ENCODE data around the gene SEC61A1. TPM values are rescaled to one million over a fixed set of nuclear protein-coding genes. Genes with fewer than 3 reads are reported as not detected.

The SEC61A1 gene
- polyA plus RNA-seq, 3 donors: 62.8 to 136 (median 114) TPM

DNA sequence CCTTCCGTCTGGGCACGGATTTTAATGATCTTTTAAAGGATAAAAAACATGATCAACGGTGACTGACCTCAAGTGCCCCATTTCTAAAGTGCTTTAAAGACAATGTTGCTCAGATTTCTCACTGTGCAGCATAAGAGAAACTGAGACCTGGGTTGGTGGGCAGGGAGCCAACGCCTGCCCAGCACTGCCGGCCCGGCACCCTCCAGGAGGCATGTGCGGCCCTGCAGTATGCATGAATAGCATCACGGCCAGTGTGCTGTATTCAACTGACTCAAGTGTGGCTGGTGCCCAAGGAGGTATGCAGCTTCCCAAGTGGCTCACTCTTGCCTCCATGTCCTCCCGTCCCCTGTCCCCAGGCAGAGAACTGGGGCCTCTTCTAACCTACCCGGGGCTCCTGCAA is 30.3 kb downstream of the SEC61A1 start:
- no peaks in the 10 kb centered on the region for H4K20me1 ChIP-seq (ENCODE audit: insufficient read depth, low read length)
- WGBS (ENCODE audit: insufficient coverage): 99% methylated on average over 9 of the region's 10 CpGs
- no peak overlapping the region for H3K4me3 Mint-ChIP-seq
- no peak for TF ChIP-seq CTCF (IDR thresholded peaks at IDR 0.05)
- H3K27ac Mint-ChIP-seq: no peak overlapping the region
- no peak overlapping the region for H2AFZ ChIP-seq (ENCODE audit: insufficient read depth, low read depth, low read length, poor library complexity, severe bottlenecking)
- no peaks in the 10 kb centered on the region for H3K27me3 ChIP-seq (ENCODE audit: control insufficient read depth in 2 of 2, insufficient read depth in 2 of 2, low read length in 2 of 2)
- no peak overlapping the region for H3K27ac ChIP-seq (ENCODE audit: low read depth in 1 of 2, low read length in 2 of 2)
- intact Hi-C loops (cut with micrococcal nuclease): no loop called here
- no peak overlapping the region for H3K9ac ChIP-seq (ENCODE audit: insufficient read depth, low read length, poor library complexity, severe bottlenecking)
- H3K4me1 ChIP-seq (ENCODE audit: control insufficient read depth in 1 of 2, insufficient read depth in 2 of 2, low read length in 2 of 2): peaks cover 4 to 5% of the 10 kb centered on the region in 2 donors
- DNase-seq: no peak
- no peaks in the 10 kb centered on the region for H3K9me3 Mint-ChIP-seq
- no peak overlapping the region for H3K4me2 ChIP-seq (replicated peaks; ENCODE audit: extremely low read depth, low read length, poor library complexity, severe bottlenecking)
- no peaks in the 10 kb centered on the region for H3K27me3 Mint-ChIP-seq (ENCODE audit: low read depth in 3 of 3)
- peaks cover 77 to 79% of the 10 kb centered on the region in 2 donors for H3K36me3 Mint-ChIP-seq
- H3K36me3 ChIP-seq (replicated peaks in 1 of 2; ENCODE audit: control insufficient read depth in 1 of 2, insufficient read depth in 2 of 2, low read length in 2 of 2): peaks cover 33 to 87% of the 10 kb centered on the region in 2 donors
- H3K4me3 ChIP-seq (replicated peaks in 1 of 3; ENCODE audit: low read depth in 2 of 3, low read length in 3 of 3): no peak overlapping the region
- H3K79me2 ChIP-seq (ENCODE audit: insufficient read depth, low read length): no peaks in the 10 kb centered on the region
- H3K9me3 ChIP-seq (replicated peaks in 1 of 2; ENCODE audit: control insufficient read depth in 1 of 2, insufficient read depth in 1 of 2, low read length in 2 of 2): no peaks in the 10 kb centered on the region
- peaks cover 7% of the 10 kb centered on the region for H3K4me1 Mint-ChIP-seq

DNA sequence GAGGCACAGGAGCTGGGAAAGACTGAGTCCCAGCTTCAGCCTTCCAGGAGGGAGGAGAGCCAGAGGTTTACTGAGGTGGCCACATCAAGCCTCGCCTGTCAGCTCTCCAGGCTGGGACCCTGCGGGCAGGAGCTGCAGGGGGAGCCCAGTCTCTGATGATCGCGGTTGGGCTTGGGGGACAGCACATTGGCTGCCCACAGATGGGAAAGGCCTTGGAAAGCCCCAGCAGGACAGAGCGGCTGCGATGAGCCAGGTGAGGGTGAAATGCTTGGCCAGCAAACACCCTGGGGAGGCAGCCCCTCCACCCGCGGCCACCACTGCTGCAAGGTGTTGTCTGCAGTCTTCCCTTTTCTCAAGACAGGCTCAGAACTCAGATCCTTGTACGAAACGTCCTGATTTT is 31.2 kb downstream of the SEC61A1 start:
- Histone ChIP-seq H3K79me2 (ENCODE audit: insufficient read depth, low read length) (no peaks in the 10 kb centered on the region), H3K4me2 (replicated peaks; ENCODE audit: extremely low read depth, low read length, poor library complexity, severe bottlenecking) (no peak overlapping the region), H3K9ac (ENCODE audit: insufficient read depth, low read length, poor library complexity, severe bottlenecking) (no peak overlapping the region), H3K9me3 (replicated peaks in 1 of 2; ENCODE audit: control insufficient read depth in 1 of 2, insufficient read depth in 1 of 2, low read length in 2 of 2) (no peaks in the 10 kb centered on the region), H3K27me3 (ENCODE audit: control insufficient read depth in 2 of 2, insufficient read depth in 2 of 2, low read length in 2 of 2) (no peaks in the 10 kb centered on the region), H3K4me1 (ENCODE audit: control insufficient read depth in 1 of 2, insufficient read depth in 2 of 2, low read length in 2 of 2) (no peaks in the 10 kb centered on the region), H4K20me1 (ENCODE audit: insufficient read depth, low read length) (no peaks in the 10 kb centered on the region), H3K27ac (ENCODE audit: low read depth in 1 of 2, low read length in 2 of 2) (no peak overlapping the region), H3K4me3 (replicated peaks in 1 of 3; ENCODE audit: low read depth in 2 of 3, low read length in 3 of 3) (no peak overlapping the region), H3K36me3 (replicated peaks in 1 of 2; ENCODE audit: control insufficient read depth in 1 of 2, insufficient read depth in 2 of 2, low read length in 2 of 2) (peaks cover 34 to 91% of the 10 kb centered on the region in 2 donors), H2AFZ (ENCODE audit: insufficient read depth, low read depth, low read length, poor library complexity, severe bottlenecking) (no peak overlapping the region)
- Mint-ChIP-seq H3K9me3 (no peaks in the 10 kb centered on the region), H3K4me3 (no peak overlapping the region), H3K27ac (no peak overlapping the region), H3K36me3 (peaks cover 79 to 80% of the 10 kb centered on the region in 2 donors), H3K4me1 (peaks cover 4% of the 10 kb centered on the region), H3K27me3 (ENCODE audit: low read depth in 3 of 3) (no peaks in the 10 kb centered on the region)
- no peak for TF ChIP-seq CTCF (IDR thresholded peaks at IDR 0.05)
- intact Hi-C loops (cut with micrococcal nuclease): no loop called here
- 98% methylated on average over 10 of the region's 10 CpGs for WGBS (ENCODE audit: insufficient coverage)
- DNase-seq: no peak

Measured in CD14-positive monocyte (primary cell).